ENCODE data around the gene CDC14A.
"Not testable (repeated sequence)": the region's sequence is repeated elsewhere in the genome, so short reads cannot be mapped to it uniquely, and the experiment has no call there.

Gene CDC14A

GRCh38 chr1:100352267-100353070, at the start of gene CDC14A:
Gene CDC14A (plus strand): TSS chr1:100352506. CDS start chr1:100352955, 449 bp downstream.
- peak; percentile 92 for DNase-seq

GRCh38 chr1:100302739-100303138, 49.6 kb upstream of the CDC14A start:
- no peak for DNase-seq

- DNase-seq, result no peak
Measured at GRCh38 chr1:100304227-100304626, 48.1 kb upstream of the CDC14A start.

GRCh38 chr1:100304921-100305320, 47.4 kb upstream of the CDC14A start:
- DNase-seq, result no peak

GRCh38 chr1:100305954-100306353, 46.4 kb upstream of the CDC14A start:
- DNase-seq, result no peak

- no peak for DNase-seq
Measured at GRCh38 chr1:100306735-100307313, 45.5 kb upstream of the CDC14A start.

- no peak for DNase-seq
Measured at GRCh38 chr1:100308777-100309176, 43.5 kb upstream of the CDC14A start.

GRCh38 chr1:100309863-100310262, 42.4 kb upstream of the CDC14A start:
- no peak for DNase-seq

- DNase-seq, result no peak
Measured at GRCh38 chr1:100313382-100313781, 38.9 kb upstream of the CDC14A start.

- DNase-seq, result no peak
Measured at GRCh38 chr1:100316622-100317021, 35.7 kb upstream of the CDC14A start.

GRCh38 chr1:100320311-100321099, 31.8 kb upstream of the CDC14A start:
- DNase-seq, result no peak

GRCh38 chr1:100321100-100321493, 31.2 kb upstream of the CDC14A start:
- no peak for DNase-seq

GRCh38 chr1:100321506-100321905, 30.8 kb upstream of the CDC14A start:
- DNase-seq, result no peak

- no peak for DNase-seq
Measured at GRCh38 chr1:100322436-100323211, 29.7 kb upstream of the CDC14A start.

- no peak for DNase-seq
Measured at GRCh38 chr1:100323419-100324106, 28.7 kb upstream of the CDC14A start.

GRCh38 chr1:100325415-100326324, 26.6 kb upstream of the CDC14A start:
- no peak for DNase-seq

- not testable (repeated sequence) for DNase-seq
Measured at GRCh38 chr1:100326325-100326670, 26.0 kb upstream of the CDC14A start.

GRCh38 chr1:100328133-100328532, 24.2 kb upstream of the CDC14A start:
- no peak for DNase-seq

GRCh38 chr1:100331146-100331545, 21.2 kb upstream of the CDC14A start:
- not testable (repeated sequence) for DNase-seq

GRCh38 chr1:100332331-100332730, 20.0 kb upstream of the CDC14A start:
- no peak for DNase-seq

- DNase-seq, result no peak
Measured at GRCh38 chr1:100335436-100335835, 16.9 kb upstream of the CDC14A start.

Measured in NCI-H1105 (cell line).